Gastrocnemius medialis (tissue), 4 donors: ENCODE results near the gene MEP1A. TPM values are rescaled to one million over a fixed set of nuclear protein-coding genes. Genes with fewer than 3 reads are reported as not detected.
"Not testable (repeated sequence)": the region's sequence is repeated elsewhere in the genome, so short reads cannot be mapped to it uniquely, and the experiment has no call there.

Experiments
- ATAC-seq, 2 donors: fragments of 150-250 bp; one replicate each; pipeline ENCODE4 v1.9.1; 2016
- DNase-seq, 2 donors: peaks; one replicate each; pipeline ENCODE4 v3.0.0-alpha.2; 2019
- H3K27ac ChIP-seq, 4 donors: fragments of 200-600 bp; sonication (generic); 1 replicate in 1 of 4; 2 replicates in 3 of 4; pipeline ENCODE4 v1.5.1; 2016 to 2018; ENCODE audit warnings: mild to moderate bottlenecking in 2 of 4, moderate library complexity in 1 of 4
- H3K27me3 ChIP-seq, 3 donors: fragments of 200-600 bp; sonication (generic) in 2 of 3; 1 replicate in 1 of 3; 2 replicates in 2 of 3; pipeline versions ENCODE4 v1.5.1 to v1.6.0; 2016 to 2019; ENCODE audit warnings: mild to moderate bottlenecking in 1 of 3, moderate library complexity in 1 of 3
- H3K36me3 ChIP-seq, 2 donors: fragments of 200-600 bp; sonication (generic) in 1 of 2; one replicate each; pipeline ENCODE4 v1.5.1; 2017 to 2018
- H3K4me1 ChIP-seq, 2 donors: fragments of 200-600 bp; sonication (generic) in 1 of 2; one replicate each; pipeline ENCODE4 v1.5.1; 2016 to 2017; ENCODE audit warnings: mild to moderate bottlenecking in 2 of 2
- H3K4me3 ChIP-seq, 4 donors: fragments of 200-600 bp; sonication (generic) in 3 of 4; 1 replicate in 1 of 4; 2 replicates in 3 of 4; pipeline ENCODE4 v1.5.1; 2016 to 2019; ENCODE audit warnings: mild to moderate bottlenecking in 2 of 4
- H3K9me3 ChIP-seq, 3 donors: fragments of 200-600 bp; sonication (generic) in 2 of 3; 1 replicate in 1 of 3; 2 replicates in 2 of 3; pipeline ENCODE4 v1.5.1; 2016 to 2019
- POLR2A ChIP-seq, 2 donors: fragments of 450-650 bp; IDR thresholded peaks; one replicate each; pipeline ENCODE4 v1.6.1; 2017; ENCODE audit warnings: antibody characterized with exemption in 2 of 2, mild to moderate bottlenecking in 2 of 2, moderate library complexity in 2 of 2
- in situ Hi-C, 4 donors: fragments of 200-750 bp; cut with MboI; loops; one replicate each; pipeline versions ENCODE4 v1.15.0 to v1.8.0; 2017; ENCODE audit warnings: low sequenced_read_pairs in 4 of 4
- intact Hi-C: fragments of 100-400 bp; cut with DNase I; formaldehyde crosslinking; loops from one replicate; pipeline ENCODE4 v1.15.1; 2023; ENCODE audit warnings: low total_unique reads
- total RNA-seq, 4 donors: library from RNA; depleted of rRNA; stranded (reverse); fragments of >200 nt; gene quantifications; one replicate each; pipeline versions ENCODE4 v1.1.0 to v1.2.3, GENCODE V29; 2016
- TF ChIP-seq, protein P1 (sequence below), 5 experiments: fragments of 450-650 bp in 3 of 5; fragments of 200-600 bp in 2 of 5; sonication (generic) in 2 of 5; IDR thresholded peaks in 4 of 5; conservative IDR thresholded peaks in 1 of 5; 1 replicate in 4 of 5; 2 replicates in 1 of 5; pipeline ENCODE4 v1.5.1; 2016 to 2019; ENCODE audit warnings: antibody characterized with exemption in 5 of 5, mild to moderate bottlenecking in 3 of 5, moderate library complexity in 3 of 5

MEP1A gene
- total RNA-seq, 4 donors from 2014 or later = 1.00 TPM; not detected in 3

GRCh38 chr6:46838033-46838432 is 44.8 kb downstream of the MEP1A start:
- no peak overlapping the region for H3K4me3 ChIP-seq
- H3K36me3 ChIP-seq = no peaks in the 10 kb centered on the region
- DNase-seq (no peak), ATAC-seq (no peak)
- no peaks in the 10 kb centered on the region for H3K4me1 ChIP-seq
- H3K27ac ChIP-seq = no peak overlapping the region
- intact Hi-C loops = no loop called here
- no peaks in the 10 kb centered on the region for H3K27me3 ChIP-seq
- in situ Hi-C loops = loop anchor here in 2 of 4 donors (25.0 kb wide), 1 partner anchor 474 kb away; the partner anchor contains the start of gene TNFRSF21 (in 2 of the 2)
- TF ChIP-seq, protein P1, sequence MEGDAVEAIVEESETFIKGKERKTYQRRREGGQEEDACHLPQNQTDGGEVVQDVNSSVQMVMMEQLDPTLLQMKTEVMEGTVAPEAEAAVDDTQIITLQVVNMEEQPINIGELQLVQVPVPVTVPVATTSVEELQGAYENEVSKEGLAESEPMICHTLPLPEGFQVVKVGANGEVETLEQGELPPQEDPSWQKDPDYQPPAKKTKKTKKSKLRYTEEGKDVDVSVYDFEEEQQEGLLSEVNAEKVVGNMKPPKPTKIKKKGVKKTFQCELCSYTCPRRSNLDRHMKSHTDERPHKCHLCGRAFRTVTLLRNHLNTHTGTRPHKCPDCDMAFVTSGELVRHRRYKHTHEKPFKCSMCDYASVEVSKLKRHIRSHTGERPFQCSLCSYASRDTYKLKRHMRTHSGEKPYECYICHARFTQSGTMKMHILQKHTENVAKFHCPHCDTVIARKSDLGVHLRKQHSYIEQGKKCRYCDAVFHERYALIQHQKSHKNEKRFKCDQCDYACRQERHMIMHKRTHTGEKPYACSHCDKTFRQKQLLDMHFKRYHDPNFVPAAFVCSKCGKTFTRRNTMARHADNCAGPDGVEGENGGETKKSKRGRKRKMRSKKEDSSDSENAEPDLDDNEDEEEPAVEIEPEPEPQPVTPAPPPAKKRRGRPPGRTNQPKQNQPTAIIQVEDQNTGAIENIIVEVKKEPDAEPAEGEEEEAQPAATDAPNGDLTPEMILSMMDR (IDR thresholded peaks at IDR 0.05 in 4 of 5, conservative IDR thresholded peaks at IDR 0.05 in 1 of 5) = no peak
- TF ChIP-seq POLR2A (IDR thresholded peaks at IDR 0.05) = no peak
- no peaks in the 10 kb centered on the region for H3K9me3 ChIP-seq

GRCh38 chr6:46842252-46842846 is 49.2 kb downstream of the MEP1A start:
- DNase-seq, H3K27me3 ChIP-seq, H3K27ac ChIP-seq, H3K4me3 ChIP-seq, H3K4me1 ChIP-seq, H3K36me3 ChIP-seq, intact Hi-C loops, ATAC-seq, H3K9me3 ChIP-seq: not testable (repeated sequence)
- in situ Hi-C loops = loop anchor here (10.0 to 25.0 kb wide), 4 partner anchors 202 to 470 kb away; partner anchors contain the start of genes ADGRF1 (in 3 of the 4) and TNFRSF21 (in 3 of the 4)

DNA sequence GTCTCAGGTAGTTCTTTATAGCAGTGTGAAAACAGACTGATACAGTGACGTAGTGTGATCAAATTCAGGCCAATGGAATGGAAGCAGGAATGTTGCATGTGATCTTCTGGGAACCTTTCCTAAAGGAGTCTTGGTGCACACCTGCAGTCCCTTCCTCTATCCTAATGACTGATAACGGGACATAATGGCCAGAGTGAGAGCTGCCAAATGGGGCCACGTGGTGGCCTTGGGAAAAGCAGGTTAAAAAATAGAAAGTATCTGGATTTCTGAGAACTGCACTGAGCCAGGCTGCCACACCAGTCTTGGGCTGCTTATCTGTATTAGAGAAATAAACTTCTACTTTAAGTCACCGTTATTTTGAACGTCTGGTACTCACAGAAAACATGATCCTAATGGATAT is 51.9 kb downstream of the MEP1A start:
- Histone ChIP-seq H3K36me3 (no peaks in the 10 kb centered on the region), H3K4me1 (peaks cover 3 to 11% of the 10 kb centered on the region in 2 donors), H3K4me3 (no peak overlapping the region), H3K27ac (no peak overlapping the region), H3K27me3 (no peaks in the 10 kb centered on the region), H3K9me3 (no peaks in the 10 kb centered on the region)
- intact Hi-C loops (no loop called here), in situ Hi-C loops (loop anchor here (10.0 to 25.0 kb wide), 4 partner anchors 200 to 467 kb away; partner anchors contain the start of genes ADGRF1 (in 3 of the 4) and TNFRSF21 (in 3 of the 4))
- TF ChIP-seq, protein P1 (IDR thresholded peaks at IDR 0.05 in 4 of 5, conservative IDR thresholded peaks at IDR 0.05 in 1 of 5) = no peak
- TF ChIP-seq POLR2A (IDR thresholded peaks at IDR 0.05) = no peak
- ATAC-seq = no peak
- DNase-seq = no peak

GRCh38 chr6:46848684-46849360 is 55.6 kb downstream of the MEP1A start:
- Histone ChIP-seq H3K27me3 (no peaks in the 10 kb centered on the region), H3K4me3 (peak overlapping the region in 1 of 4 donors; percentile 14), H3K9me3 (no peaks in the 10 kb centered on the region), H3K27ac (no peak overlapping the region), H3K36me3 (no peaks in the 10 kb centered on the region), H3K4me1 (peaks cover 3 to 20% of the 10 kb centered on the region in 2 donors)
- intact Hi-C loops (loop anchor here (1.0 to 2.0 kb wide), 3 partner anchors 141 to 460 kb away; partner anchors contain the start of gene TNFRSF21), in situ Hi-C loops (loop anchor here (10.0 to 25.0 kb wide), 4 partner anchors 196 to 463 kb away; partner anchors contain the start of genes ADGRF1 (in 3 of the 4) and TNFRSF21 (in 3 of the 4))
- DNase-seq (peak; percentile 50 to 59), ATAC-seq (peak; percentile 64 to 85)
- TF ChIP-seq, protein P1 (IDR thresholded peaks at IDR 0.05 in 4 of 5, conservative IDR thresholded peaks at IDR 0.05 in 1 of 5) = peak; percentile 86 to 96 (median 88)
- TF ChIP-seq POLR2A (IDR thresholded peaks at IDR 0.05) = no peak

- no peak overlapping the region for H3K27ac ChIP-seq
- H3K36me3 ChIP-seq = no peaks in the 10 kb centered on the region
- in situ Hi-C loops = loop anchor here (10.0 to 25.0 kb wide), 4 partner anchors 195 to 463 kb away; partner anchors contain the start of genes ADGRF1 (in 3 of the 4) and TNFRSF21 (in 3 of the 4)
- no peak overlapping the region for H3K4me3 ChIP-seq
- intact Hi-C loops = loop anchor here (1.0 to 2.0 kb wide), 3 partner anchors 141 to 459 kb away; partner anchors contain the start of gene TNFRSF21
- no peaks in the 10 kb centered on the region for H3K27me3 ChIP-seq
- ATAC-seq (no peak), DNase-seq (no peak)
- TF ChIP-seq, protein P1 (IDR thresholded peaks at IDR 0.05 in 4 of 5, conservative IDR thresholded peaks at IDR 0.05 in 1 of 5) = no peak
- H3K9me3 ChIP-seq = no peaks in the 10 kb centered on the region
- H3K4me1 ChIP-seq = peaks cover 3 to 20% of the 10 kb centered on the region in 2 donors
Measured at GRCh38 chr6:46849361-46849690, 56.1 kb downstream of the MEP1A start.
